GM21381 (cell line): ENCODE measurements around the gene EYA2.
"Not testable (repeated sequence)": the region's sequence is repeated elsewhere in the genome, so short reads cannot be mapped to it uniquely, and the experiment has no call there.

Experiments
- ATAC-seq: cut with Tn5 transposase; IDR thresholded peaks from one replicate; pipeline ENCODE4 v1.9.1; 2021; ENCODE audit warnings: mild to moderate bottlenecking, moderate library complexity; ENCODE audit not compliant: unreplicated experiment

EYA2 gene

DNA sequence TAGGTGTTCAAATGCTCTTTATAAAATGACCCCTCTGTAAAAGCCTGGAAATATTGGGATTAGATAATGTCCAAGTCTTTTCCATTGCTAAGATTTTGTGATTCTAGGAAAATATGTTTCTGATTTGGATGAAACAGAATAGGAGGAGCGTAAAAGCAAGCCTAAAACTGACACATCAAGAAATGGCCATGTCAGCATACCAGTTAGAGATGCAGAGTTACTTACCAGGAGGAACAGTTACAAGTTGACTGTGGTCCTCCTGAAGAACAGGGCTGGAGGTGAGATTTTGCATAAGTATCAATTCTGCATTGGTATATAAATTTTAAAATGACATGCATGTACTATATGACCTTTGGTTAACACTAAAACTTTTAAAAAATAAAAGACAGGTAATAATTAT, 35.3 kb downstream of the EYA2 start:
- no peak for ATAC-seq

DNA sequence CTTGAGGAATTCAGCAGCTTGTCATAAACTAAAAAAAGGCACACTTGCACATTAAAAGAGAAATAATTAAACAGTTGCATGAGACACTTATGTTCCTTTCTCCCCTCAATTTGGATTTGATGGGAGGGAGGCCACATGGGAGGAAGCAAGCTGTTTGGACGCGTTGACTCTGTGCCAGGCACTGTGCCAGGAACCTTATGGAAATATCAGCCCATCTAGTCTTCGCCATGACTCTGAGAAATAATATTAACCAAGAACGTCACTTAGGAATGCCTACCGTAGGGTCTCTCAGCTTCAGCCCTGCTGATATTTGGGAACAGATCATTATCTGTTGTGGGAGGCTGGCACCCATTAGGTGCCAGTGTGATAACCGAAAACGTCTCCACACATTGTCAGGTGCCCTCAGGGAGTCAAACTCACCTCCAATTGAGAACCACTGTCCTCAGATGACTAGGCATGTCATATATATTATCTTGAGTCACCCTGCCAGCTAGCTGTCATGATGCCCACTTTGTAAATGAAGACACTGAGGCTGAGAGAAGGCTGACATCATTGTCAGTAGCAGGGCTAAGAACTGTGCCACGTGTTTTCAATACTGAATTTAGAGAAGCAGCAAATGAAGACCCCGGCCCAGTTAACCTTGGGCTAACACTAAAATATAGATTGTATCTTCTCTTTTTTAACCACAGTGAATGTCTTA, 36.1 kb downstream of the EYA2 start:
- ATAC-seq = no peak

DNA sequence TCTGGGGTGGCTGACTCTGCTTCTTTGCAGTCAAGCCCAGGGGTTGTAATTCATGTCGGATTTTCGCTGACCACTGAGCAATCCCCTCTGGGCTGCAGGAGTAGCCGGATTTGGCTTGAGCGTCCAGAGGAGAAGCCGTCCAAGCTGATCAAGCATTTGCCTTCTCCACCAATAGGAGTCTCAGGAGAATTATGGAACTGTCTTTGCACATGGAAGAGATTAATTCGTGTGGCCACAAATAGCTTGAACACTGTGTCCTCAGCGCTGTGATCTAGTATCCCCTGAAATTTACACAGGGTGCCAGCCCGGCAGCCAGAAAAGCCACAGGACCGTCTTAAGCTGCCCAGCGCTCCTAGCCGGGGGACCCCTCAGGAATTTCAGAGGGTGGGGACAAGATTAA, 37.1 kb downstream of the EYA2 start:
- ATAC-seq = no peak

DNA sequence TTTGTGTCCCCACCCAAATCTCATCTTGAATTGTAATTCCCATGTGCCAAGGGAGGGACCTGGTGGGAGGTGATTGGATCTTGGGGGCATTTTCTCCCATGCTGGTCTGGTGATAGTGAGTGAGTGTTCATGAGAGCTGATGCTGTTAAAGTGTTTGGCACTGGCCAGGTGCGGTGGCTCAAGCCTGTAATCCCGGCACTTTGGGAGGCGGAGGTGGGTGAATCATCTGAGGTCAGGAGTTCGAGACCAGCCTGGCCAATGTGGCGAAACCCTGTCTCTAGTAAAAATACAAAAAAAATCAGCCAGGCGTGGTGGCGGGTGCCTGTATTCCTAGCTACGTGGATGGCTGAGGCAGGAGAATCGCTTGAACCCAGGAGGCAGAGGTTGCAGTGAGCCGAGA, 37.8 kb downstream of the EYA2 start:
- not testable (repeated sequence) for ATAC-seq

DNA sequence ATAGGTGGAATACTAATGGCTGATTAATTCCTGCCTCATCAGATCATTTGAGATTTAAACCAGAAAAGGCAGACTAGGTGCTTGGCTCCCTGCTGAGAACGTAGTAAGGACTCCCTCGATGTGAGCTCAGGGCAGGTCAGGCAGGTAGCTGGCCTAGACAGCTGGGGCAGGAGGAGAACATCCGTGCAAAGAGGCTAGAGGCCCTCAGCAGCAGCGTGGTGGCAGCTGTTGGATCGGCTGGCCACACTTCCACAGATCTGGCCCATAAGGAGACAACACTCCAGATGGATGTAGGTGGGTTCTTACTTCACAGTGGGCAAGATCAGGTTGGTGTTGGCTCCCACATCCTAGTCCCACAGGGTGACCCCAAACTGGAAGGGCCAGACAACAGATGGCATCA, 38.5 kb downstream of the EYA2 start:
- no peak for ATAC-seq

DNA sequence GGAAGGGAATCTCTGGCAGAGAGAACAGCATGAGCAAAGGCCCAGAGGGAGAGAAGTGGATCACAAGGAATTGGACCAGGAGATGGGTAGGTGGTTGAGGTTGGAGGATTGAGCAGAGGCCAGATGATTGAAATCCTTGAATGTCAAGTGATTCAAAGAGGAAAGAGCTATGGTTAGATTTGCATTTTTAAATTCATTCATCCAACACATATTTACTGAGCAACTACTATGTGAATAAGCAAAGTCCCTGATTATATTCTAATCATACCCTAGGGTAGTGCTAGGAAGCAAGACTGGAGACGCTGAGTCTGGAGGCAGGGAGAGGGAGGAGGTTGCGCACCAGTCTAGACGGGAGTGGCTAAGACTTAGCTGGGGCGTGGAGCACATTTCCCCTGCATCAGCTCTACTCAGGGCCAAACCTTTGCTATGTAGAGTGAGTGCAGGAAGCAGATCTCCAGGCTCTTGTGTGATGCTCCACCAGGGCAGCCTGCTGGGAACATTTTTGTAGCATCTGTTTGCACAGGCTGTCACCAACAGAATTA, 40.2 kb downstream of the EYA2 start:
- ATAC-seq = no peak

DNA sequence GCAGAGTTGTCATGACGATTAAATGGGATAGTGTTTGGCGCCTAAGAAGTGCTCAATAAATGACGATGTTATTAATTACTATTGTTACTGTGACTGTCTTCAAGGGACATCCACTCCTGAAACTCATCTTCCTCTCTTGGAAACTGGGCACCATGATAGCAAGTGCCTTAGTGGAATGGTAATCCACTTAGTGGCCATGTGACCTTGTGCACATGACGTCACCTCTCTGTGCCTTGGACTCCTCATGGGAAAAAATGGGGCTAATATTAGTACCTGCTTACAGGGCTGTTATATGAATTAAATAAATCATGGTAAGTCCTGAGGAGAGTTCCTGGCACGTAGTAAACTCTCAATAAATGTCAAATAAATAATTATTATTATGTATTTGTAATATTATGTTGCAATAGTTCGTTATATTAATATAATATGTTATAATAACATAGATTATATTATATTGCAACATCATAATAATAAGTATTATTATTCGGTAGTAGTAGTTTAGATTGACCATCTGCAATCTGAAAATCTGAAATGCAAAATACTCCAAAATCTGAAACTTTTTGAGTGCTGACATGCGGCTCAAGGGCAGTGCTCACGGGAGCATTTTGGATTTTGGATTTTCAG, 40.9 kb downstream of the EYA2 start:
- ATAC-seq = no peak

DNA sequence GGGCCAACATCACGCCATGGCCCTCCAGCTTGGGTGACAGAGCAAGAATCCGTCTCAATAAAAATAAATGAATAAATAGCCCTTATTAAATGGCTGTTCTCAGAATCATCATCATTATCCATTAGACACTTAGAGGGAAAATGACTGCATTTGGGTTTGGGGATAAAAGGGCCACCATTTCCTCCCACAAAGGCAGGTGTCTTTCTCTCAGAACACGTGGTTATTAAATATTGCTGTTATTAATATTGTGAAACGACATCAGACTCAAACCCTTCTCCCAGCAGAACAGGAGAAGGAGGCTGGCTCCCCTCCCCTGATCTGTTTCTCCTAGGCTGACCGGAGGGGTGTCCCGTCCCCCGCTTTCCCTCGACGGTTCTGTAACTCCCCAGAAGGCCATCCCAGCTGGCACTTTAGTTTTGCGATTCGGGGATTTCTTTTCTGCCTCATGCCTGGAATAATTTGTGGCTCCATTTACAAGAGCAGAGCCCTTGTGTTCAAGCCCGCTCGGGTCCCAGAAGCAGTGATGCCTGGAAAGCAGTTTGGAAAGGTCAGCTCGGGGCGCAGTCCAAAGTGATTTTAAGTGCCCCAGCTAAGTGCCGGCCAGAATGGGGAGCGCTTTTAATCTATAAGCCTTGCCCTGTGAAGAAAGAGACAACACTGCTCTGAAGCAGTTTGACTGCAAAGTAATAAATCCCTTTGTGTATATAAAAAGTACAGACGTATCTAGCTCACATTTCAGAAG, 41.9 kb downstream of the EYA2 start:
- no peak for ATAC-seq

DNA sequence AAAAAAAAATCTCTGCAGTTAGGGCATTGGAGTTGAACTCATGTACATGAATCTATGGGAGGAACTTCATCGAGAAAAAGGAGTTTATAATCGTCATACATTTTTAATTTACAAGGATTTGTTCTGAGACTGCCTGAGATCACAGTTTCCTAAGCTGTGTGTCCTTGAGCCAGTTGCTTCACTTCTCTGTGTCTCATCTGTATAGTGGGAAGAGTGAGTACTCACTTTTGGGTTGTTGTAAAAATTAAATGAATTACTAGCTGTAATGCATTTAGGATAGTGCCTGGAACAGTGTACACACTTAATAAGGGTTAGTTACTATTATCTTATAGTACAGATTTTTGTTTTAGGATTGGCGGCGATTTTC, 42.5 kb downstream of the EYA2 start:
- no peak for ATAC-seq

DNA sequence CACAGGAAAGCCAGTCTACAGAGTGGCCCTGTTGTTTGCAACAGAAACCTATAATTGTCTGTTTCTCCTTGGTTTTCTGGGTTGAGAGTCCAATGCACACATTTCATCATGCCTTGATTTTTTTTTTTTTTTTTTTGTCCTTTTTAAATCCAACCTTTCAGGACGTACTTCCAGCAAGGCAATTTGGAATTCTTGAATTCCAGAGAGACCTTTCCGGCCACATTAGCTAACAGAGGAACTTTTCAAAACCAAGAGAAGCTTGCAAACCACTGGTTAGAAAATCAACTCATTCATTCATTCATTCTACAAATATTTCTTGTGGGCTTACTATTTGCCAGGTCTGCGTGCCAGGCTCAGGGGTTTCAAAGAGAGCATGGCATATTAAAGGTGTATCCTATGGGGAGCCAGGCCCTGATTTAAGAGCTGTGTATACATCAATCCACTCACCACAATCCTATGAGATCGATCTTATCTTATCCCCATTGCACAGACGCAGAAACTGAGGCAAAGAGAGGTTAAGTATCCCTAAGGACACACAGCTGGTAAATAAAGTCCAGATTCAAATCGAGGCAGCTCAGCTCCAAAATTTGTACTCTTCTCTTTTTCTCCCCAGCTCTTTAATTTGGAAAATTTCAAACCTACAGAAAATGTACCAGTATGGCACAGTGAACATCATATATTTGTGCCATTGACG, 43.0 kb downstream of the EYA2 start:
- ATAC-seq = no peak

DNA sequence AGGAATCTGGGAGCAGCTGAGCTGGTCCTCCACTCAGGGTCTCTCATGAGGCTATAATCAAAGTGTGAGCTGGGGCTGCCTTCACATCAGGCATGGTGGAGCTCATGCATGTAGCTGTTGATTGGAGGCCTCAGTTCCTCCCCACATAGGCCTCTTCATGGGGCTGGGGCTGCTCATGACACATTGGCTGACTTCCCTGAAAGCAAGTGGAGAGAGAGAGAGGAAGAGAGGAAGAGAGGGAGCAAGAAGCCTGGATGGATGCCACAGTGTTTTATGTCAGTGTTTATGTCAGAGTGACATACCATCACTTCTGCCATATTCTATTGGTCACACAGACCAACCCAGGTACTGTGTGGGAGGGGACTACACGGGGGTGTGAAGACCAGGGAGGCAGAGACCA, 43.8 kb downstream of the EYA2 start:
- no peak for ATAC-seq

DNA sequence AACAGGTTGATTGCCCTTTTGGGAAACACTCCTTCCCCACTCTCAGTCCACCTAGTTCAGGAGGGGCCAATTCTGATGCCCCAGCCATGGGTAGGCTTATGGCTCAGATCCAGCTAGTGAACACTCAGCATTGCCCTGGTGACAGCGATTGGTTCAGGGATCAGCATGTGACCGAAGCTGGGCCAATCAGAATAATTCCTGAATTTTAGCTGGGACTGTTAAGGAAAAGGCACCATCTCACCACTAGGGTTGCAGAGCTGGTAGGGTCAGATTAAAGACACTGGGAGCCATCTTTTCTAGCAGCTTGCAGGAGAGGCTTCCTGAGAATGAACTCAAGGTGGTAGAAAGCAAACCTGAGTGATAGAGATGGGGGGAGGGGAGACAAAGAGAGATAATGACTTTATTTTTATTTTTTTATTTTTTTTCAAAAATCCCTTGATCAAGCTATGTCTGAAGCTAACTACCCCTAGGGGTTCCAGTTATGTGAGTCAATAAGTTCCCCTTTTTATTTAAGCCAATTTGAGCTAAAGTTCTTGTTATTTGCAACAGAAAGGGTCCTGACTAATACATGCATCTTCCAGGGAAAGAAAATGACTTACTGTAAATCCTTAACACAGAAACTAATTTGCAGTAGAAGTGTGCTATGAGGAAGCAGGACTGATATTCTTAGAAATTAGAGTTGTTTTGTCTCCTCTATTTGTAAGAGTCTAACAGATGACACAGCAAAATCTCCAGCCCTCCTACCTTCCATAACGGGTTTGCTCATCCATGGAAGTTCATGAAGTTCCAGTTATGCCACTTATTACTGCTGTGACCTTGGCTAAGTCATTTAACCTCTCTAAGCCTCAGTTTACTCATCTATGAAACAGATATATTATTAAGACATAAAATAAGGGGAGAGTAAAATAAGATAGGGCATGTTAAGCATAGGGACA, 44.7 kb downstream of the EYA2 start:
- ATAC-seq = no peak

DNA sequence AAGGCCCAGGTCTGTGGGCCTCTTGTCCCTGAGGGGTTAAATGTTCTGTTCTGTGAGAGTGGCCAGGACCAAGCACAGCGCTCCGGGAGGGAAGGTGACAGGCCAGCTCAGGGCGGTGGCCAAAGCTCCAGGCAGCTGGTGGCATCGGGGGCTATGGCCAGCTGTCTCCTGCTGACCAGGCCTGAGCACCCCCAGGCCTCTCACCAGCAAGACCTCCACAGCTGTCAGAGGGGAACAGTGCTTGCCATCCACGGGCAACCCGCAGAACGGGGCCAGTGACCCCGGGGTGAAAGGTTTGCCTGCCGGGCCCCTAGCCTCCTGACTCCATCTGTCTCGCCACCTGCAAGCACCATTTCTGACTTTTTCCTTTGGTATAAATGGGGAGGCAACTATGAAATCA, 46.0 kb downstream of the EYA2 start:
- ATAC-seq = no peak

DNA sequence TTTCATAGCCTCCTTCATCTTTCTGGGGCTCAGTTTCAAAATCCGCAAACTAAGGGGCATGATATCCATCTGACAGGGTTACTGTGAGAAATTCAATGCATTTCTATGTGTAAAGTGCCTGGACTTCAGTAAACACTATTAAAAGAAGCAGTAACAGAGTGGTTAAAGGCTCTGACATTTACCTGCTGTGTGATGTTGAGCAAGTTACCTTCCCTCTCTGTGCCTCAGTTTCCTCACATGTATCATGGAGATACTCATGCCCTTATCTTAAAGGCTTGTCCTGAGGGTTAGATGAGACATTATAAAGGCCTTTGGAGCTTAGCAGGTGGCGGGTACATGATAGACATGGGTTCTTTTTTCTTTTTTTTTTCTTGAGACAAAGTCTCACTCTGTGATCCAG, 46.8 kb downstream of the EYA2 start:
- no peak for ATAC-seq

DNA sequence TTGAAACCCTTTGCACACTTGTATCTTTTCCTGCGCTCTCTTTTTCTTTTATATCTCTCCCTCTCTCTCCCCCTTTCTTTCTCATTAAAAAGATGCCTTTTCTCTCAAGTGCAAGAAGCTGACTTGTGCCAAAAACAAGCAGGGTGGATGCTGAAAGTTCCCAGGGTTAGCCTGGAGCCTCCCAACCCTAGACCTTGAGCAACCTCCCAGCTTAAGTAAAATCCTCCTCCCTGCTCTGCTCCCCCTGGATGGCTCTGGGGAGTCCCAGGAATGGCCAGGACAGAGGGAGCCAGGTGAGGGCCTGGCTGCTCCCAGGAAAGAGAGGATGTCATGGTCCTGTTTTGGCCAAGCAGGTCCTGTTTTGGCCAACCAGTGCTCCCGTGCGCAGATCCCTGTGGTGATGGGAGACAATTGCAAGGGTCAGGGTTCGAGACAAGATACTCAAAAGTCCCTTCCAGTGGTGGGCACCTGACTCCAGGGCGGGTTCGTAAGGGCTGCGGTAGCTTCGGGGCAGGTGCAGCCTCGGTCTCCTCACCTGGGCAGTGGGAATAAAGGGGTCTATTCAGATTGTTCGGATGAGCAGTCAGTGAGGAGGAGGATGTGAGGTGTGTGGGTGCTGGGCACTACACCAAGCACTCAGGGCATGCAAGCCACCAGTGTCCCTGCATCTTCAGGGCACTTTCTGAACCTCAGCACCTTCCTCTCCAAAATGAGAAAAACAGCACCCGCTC, 49.4 kb downstream of the EYA2 start:
- no peak for ATAC-seq

DNA sequence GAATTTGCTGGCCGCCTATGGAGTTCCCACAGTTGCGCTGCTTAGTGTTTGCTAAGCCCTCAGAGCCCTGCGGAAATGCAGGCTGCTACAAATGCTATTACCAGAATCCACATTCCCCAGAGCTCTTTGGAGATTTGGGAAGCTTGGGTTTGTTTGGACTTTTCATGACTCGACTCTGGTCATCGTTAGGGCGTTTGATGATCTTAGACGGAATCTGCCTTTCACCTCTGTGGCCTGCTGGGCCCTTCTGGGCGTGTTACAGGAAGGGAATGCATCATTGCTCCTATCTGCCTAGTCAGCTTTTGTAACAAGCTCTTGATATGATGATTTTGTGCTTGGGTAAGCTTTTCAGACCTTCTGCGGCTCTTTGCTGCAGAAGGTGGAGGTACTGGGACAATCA, 50.8 kb downstream of the EYA2 start:
- no peak for ATAC-seq

DNA sequence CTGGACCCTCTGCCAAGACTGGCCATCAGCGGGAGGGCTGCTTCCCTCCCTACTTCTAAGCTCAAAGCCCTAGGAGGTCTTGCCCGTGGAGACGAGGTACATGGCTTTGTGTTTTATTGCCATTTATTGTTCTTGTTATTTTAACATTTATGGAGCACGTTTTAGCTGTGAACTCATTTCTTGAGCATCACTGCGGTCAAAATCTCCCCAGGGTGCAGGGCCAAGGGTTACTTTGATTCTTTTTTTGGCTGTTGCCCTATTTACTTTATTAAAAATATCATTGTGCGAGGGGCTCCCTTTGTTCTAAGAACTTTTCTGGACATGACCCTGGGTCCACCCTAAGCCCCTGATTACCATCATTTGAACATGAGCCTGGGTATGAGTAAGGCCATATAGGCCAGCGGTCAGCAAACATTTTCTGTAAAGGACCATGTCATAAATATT, 51.6 kb downstream of the EYA2 start:
- ATAC-seq = no peak

DNA sequence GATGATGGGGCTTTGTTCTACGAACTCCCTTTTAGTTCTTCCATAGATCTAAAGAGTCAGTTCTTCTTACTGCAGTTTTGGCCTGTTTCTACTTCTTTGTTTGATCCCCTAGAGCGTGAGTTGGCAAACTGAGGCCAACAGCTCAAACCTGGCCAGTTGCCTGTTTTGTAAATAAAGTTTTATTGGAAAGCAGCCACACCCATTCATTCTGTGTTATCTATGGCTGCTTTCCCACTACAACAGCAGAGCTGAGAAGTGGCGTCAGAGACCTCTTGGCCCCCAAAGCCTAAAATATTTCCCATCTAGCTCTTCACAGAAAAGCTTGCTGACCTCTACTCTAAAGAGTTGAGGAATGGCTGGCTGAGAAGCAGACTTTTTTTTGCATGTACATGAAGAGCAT, 52.2 kb downstream of the EYA2 start:
- no peak for ATAC-seq

DNA sequence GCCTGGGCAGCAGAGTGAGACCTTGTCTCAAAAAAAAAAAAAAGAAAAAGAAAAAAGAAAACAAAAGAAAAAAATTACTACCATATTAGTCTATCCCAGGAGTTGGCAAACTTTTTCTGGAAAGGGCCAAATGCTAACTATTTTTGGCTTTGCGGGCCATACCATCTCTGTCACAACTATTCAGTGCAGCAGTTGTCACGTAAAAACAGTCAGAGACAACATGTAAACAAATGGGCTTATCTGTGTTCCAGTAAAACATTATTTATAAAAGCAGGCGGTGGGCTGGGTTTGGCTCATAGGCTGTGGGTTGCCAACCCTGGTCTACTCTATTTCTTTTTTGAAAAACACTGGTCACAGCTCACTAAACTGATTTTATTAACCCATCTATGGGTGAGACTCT, 53.4 kb downstream of the EYA2 start:
- no peak for ATAC-seq

DNA sequence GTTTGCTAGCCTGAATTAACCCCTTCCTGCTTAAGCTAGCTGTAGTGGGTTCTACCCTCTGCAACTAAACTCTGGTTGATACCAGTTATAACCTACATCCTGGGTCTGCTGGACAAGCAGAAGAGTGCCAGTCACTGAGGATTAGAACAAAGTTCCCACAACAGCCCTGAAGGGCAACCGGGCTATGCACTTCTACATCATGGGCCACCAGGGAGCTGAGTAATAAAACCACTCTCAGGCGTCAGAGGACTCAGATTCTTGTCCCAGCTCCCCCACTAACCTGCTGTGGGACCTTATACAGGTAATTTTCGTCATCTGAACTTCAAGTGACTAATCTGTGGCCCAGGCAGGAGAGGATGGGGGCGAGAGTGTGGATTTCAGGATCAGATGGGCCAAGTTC, 56.8 kb downstream of the EYA2 start:
- no peak for ATAC-seq
